ENCODE data around the gene RNF5. TPM values are rescaled to one million over a fixed set of nuclear protein-coding genes. Genes with fewer than 3 reads are reported as not detected.

RNF5 gene
- total RNA-seq, 2 donors from 2014 or later = 98.6 to 129 TPM

DNA sequence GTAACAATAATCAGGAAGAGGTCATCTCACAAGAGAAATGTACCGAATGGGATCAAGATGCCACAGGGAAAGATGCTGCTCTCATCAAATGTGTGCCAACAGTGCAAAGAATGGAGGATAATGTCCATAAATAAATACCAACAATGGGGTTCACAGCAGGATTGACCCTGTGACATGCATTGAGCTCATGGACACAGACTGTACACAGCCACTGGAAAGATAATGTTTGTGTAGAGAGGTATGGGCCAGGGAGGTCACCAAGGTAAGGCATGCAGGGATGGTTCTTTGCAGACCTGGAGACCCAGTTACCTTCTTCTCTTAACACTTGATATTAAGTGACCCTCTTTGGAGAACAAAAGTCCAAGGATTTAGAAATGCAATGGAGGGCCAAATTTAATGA is 3.8 kb upstream of the RNF5 start:
- intact Hi-C loops (cut with DNase I) = no loop called here
- TF ChIP-seq POLR2AphosphoS5 (IDR thresholded peaks at IDR 0.05) = no peak
- TF ChIP-seq, protein P1, sequence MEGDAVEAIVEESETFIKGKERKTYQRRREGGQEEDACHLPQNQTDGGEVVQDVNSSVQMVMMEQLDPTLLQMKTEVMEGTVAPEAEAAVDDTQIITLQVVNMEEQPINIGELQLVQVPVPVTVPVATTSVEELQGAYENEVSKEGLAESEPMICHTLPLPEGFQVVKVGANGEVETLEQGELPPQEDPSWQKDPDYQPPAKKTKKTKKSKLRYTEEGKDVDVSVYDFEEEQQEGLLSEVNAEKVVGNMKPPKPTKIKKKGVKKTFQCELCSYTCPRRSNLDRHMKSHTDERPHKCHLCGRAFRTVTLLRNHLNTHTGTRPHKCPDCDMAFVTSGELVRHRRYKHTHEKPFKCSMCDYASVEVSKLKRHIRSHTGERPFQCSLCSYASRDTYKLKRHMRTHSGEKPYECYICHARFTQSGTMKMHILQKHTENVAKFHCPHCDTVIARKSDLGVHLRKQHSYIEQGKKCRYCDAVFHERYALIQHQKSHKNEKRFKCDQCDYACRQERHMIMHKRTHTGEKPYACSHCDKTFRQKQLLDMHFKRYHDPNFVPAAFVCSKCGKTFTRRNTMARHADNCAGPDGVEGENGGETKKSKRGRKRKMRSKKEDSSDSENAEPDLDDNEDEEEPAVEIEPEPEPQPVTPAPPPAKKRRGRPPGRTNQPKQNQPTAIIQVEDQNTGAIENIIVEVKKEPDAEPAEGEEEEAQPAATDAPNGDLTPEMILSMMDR (IDR thresholded peaks at IDR 0.05) = no peak
- no peak for TF ChIP-seq POLR2A (IDR thresholded peaks at IDR 0.05)
- Histone ChIP-seq H3K4me1 (replicated peaks) (no peaks in the 10 kb centered on the region), H3K27ac (no peak overlapping the region), H3K9me3 (no peaks in the 10 kb centered on the region), H3K4me3 (no peak overlapping the region), H3K36me3 (no peaks in the 10 kb centered on the region), H3K27me3 (replicated peaks; ENCODE audit: insufficient read depth) (no peaks in the 10 kb centered on the region)
- no peak for DNase-seq (ENCODE audit: low spot score)
- 93% methylated on average over 1 of the region's 1 CpG for WGBS

DNA sequence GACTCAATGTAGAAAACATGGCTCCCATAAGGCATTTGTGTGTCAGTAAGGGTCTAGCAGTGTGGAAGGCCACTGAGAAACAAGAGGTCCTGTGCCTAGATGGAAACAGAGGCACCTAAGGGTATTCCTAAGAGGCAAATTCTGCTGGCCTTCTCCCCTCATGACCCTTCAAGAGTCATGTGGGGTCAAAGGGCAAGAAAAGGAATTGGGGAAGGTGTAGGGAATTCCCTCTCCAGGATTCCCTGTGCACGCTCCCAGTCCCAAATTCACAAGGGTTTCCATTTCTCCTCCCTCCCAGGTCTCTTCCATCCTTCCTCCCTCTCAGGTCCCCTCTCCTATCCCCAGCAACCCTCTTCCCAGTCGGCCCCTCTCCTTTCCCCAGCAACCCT is 2.9 kb upstream of the RNF5 start:
- 8% methylated on average over 2 of the region's 2 CpGs for WGBS
- H3K27ac ChIP-seq = peak overlapping the region; percentile 93
- H3K4me1 ChIP-seq (replicated peaks) = no peaks in the 10 kb centered on the region
- TF ChIP-seq, protein P1 (IDR thresholded peaks at IDR 0.05) = no peak
- TF ChIP-seq POLR2A (IDR thresholded peaks at IDR 0.05) (no peak), POLR2AphosphoS5 (IDR thresholded peaks at IDR 0.05) (no peak)
- no peak for DNase-seq (ENCODE audit: low spot score)
- H3K9me3 ChIP-seq = no peaks in the 10 kb centered on the region
- intact Hi-C loops (cut with DNase I) = loop anchor here (5.0 kb wide), 1 partner anchor 278 kb away; the partner anchor contains the start of gene EHMT2
- H3K4me3 ChIP-seq = peak overlapping the region; percentile 94
- no peaks in the 10 kb centered on the region for H3K36me3 ChIP-seq
- no peaks in the 10 kb centered on the region for H3K27me3 ChIP-seq (replicated peaks; ENCODE audit: insufficient read depth)

DNA sequence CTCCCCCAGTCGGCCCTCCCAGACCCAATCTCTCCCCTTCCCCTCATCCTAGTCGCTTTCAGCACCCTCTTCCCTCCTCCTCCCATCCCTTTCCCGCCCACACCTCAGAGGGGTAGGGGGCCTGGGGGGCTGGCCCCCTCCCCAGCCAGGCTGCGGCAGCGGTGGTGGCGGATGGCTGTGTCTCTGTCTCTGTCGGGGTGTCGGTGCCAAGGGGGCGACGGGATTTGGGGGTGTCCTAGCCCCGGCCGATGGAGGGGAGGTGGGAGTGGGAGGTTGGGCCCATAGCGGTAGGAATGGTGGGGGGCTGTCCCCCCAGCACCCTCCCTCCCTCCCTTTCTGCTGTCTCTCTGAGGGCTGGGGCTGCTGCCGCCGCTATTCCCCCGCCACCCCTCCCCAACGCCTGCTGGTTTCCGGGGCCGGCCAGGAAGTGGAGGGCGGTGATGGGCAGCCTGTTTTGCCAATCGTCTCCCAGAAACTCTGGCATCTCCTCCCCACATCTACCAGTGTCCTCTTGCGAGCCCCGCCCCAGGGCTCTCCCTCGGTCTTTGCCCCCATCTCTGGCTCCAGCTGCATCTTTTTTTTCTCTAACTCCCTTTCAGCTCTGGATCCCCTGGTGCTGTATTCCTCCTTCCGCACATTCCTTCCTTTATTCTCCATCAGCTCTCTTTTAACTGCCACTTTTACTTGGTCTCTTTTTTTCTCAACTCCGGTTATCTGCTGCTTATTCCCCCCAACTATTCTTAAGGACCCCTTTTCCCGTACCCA is 2.3 kb upstream of the RNF5 start, which contains the start of gene AGPAT1:
Gene AGPAT1 (minus strand): TSS at position 374 of the 765 bp plus-strand sequence. CDS start 4,588 bp downstream, outside the sequence.
- no peaks in the 10 kb centered on the region for H3K9me3 ChIP-seq
- no peaks in the 10 kb centered on the region for H3K27me3 ChIP-seq (replicated peaks; ENCODE audit: insufficient read depth)
- H3K27ac ChIP-seq = peak within 1 kb of the TSS; percentile 93
- no peaks in the 10 kb centered on the region for H3K4me1 ChIP-seq (replicated peaks)
- intact Hi-C loops (cut with DNase I) = loop anchor here (5.0 kb wide), 1 partner anchor 279 kb away; the partner anchor contains the start of gene EHMT2
- H3K36me3 ChIP-seq = no peaks in the 10 kb centered on the region
- WGBS = under 1% methylated on average over 27 of the region's 27 CpGs
- DNase-seq (ENCODE audit: low spot score) = peak; percentile 96
- peak within 1 kb of the TSS; percentile 94 for H3K4me3 ChIP-seq
- TF ChIP-seq, protein P1 (IDR thresholded peaks at IDR 0.05) = no peak
- TF ChIP-seq POLR2A (IDR thresholded peaks at IDR 0.05) (peak; percentile 60), POLR2AphosphoS5 (IDR thresholded peaks at IDR 0.05) (peak; percentile 96)

- H3K27me3 ChIP-seq (replicated peaks; ENCODE audit: insufficient read depth) = no peaks in the 10 kb centered on the region
- H3K36me3 ChIP-seq = no peaks in the 10 kb centered on the region
- H3K27ac ChIP-seq = peak overlapping the region; percentile 93
- peak overlapping the region; percentile 94 for H3K4me3 ChIP-seq
- no peaks in the 10 kb centered on the region for H3K9me3 ChIP-seq
- no peaks in the 10 kb centered on the region for H3K4me1 ChIP-seq (replicated peaks)
- no peak for TF ChIP-seq POLR2AphosphoS5 (IDR thresholded peaks at IDR 0.05)
- no peak for TF ChIP-seq POLR2A (IDR thresholded peaks at IDR 0.05)
- whole genome bisulfite sequencing = 10% methylated on average over 5 of the region's 5 CpGs
- no peak for DNase-seq (ENCODE audit: low spot score)
- intact Hi-C loops (cut with DNase I) = loop anchor here (5.0 kb wide), 1 partner anchor 279 kb away; the partner anchor contains the start of gene EHMT2
These were observed 1.6 kb upstream of the RNF5 start for GRCh38 chr6:32176476-32177182.

- Histone ChIP-seq H3K9me3 (no peaks in the 10 kb centered on the region), H3K27ac (peak overlapping the region; percentile 93), H3K36me3 (peaks cover 0 to under 1% of the 10 kb centered on the region in 2 donors), H3K4me1 (replicated peaks) (no peaks in the 10 kb centered on the region), H3K27me3 (replicated peaks; ENCODE audit: insufficient read depth) (no peaks in the 10 kb centered on the region), H3K4me3 (peak overlapping the region; percentile 50 to 59)
- intact Hi-C loops (cut with DNase I) = loop anchor here (5.0 kb wide), 1 partner anchor 280 kb away; the partner anchor contains the start of gene EHMT2
- WGBS = 0% methylated on average over 20 of the region's 20 CpGs
- DNase-seq (ENCODE audit: low spot score) = no peak
- TF ChIP-seq POLR2AphosphoS5 (IDR thresholded peaks at IDR 0.05) (no peak), POLR2A (IDR thresholded peaks at IDR 0.05) (peak; percentile 54)
- TF ChIP-seq, protein P1 (IDR thresholded peaks at IDR 0.05) = peak in 1 of 4 experiments; percentile 2
These were observed 920 bp upstream of the RNF5 start for GRCh38 chr6:32177183-32177787.
